ENCODE data around the gene NAPB.

NAPB gene

DNA sequence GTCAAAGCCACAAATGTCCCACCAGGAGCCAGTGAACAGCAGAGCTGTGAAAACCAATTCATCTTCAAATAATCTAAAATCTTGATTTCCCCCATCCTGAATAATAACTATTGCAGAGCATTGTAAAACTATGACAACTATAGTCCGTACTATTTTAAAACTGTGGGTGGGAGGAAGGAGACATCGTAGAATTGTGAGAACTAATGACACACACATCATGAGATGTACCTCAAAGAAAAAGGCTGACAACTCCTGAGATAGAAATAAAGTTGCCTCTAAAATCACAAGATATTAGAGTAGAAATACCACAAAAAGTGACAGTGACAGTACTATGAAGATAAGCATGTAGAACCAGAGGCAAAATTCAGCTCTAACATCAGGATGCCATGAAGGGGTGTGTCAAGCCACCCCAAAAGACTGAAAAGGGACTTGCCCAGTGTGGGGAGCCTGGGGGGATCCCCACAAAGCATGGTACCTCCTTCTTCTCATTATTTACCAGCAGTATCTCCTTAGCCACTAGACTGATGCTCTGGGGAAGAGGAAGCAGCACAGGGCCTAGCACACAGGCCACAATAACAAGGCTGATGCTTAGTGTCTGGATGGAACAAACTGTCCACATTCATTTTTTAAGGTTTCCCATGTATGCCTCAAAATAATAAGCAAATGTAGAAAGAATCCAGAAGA, 13.4 kb downstream of the NAPB start:
- DNase-seq (ENCODE audit: insufficient read length, low spot score), result no peak
- FAIRE-seq, result no peak

DNA sequence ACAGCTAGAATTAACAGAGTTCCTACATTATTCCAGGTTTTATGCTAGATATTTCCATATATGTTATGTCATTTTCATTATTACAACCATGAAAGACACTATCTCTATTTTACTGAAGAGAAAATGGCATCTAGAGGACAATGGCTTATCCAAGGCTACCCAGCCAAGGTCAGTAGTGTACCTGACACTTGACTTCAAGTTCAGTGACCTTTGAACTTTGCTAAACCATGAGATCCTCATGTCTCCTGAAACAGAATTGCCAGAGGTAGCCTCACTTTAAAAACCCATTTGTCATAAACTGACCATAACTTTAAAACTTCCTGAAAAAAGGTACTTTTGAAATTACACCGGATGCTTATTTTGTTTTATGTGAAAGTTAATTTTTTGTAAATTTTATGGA, 14.4 kb downstream of the NAPB start:
- FAIRE-seq, result no peak
- no peak for DNase-seq (ENCODE audit: insufficient read length, low spot score)
- TF ChIP-seq, protein P1, sequence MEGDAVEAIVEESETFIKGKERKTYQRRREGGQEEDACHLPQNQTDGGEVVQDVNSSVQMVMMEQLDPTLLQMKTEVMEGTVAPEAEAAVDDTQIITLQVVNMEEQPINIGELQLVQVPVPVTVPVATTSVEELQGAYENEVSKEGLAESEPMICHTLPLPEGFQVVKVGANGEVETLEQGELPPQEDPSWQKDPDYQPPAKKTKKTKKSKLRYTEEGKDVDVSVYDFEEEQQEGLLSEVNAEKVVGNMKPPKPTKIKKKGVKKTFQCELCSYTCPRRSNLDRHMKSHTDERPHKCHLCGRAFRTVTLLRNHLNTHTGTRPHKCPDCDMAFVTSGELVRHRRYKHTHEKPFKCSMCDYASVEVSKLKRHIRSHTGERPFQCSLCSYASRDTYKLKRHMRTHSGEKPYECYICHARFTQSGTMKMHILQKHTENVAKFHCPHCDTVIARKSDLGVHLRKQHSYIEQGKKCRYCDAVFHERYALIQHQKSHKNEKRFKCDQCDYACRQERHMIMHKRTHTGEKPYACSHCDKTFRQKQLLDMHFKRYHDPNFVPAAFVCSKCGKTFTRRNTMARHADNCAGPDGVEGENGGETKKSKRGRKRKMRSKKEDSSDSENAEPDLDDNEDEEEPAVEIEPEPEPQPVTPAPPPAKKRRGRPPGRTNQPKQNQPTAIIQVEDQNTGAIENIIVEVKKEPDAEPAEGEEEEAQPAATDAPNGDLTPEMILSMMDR (IDR thresholded peaks at IDR 0.05; ENCODE audit: insufficient read depth, missing control alignments), result no peak

More for the DNA sequence above, 13.4 kb downstream of the NAPB start:
- TF ChIP-seq, protein P1 (IDR thresholded peaks at IDR 0.05; ENCODE audit: insufficient read depth, missing control alignments), result no peak

DNA sequence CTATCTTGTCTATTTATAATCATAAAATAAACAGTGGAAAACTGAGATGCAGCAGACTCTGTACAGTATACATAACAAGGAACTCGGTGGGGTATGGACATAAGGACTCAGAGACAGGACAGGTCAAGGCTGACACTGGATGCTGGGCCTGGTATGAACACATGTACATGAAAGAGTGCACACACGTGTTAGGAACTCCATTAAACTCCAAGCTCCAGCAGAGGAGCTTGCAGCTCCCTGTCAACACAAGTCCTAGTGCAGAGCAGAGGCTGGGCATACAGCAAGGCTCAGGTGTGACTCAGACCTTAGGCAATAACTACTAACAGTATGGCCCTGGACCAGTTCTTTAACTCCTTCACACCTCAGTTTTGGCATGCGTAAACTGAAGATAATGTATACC, 17.1 kb downstream of the NAPB start:
- DNase-seq (ENCODE audit: insufficient read length, low spot score) (no peak), FAIRE-seq (no peak)
- TF ChIP-seq, protein P1 (IDR thresholded peaks at IDR 0.05; ENCODE audit: insufficient read depth, missing control alignments), result no peak

DNA sequence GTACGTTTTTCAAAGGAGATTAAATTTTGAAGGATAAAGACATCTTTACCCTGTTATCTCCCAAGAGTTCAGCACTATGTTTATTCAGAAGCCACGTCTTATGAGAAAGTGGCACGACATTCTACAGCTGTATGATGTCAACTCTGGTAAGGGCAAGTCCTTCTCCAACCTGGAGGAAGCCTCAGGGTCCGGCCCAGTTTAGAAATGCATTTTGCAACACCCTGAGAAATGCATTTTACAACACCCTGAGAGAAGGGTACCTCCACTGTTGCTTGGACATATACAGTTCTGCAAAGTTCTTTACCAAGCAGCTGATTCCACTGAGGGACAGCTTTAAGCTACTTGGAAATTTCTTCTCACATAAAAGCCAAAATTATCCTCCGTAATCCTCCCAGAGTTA, 17.5 kb downstream of the NAPB start:
- DNase-seq (ENCODE audit: insufficient read length, low spot score) (no peak), FAIRE-seq (no peak)
- TF ChIP-seq, protein P1 (IDR thresholded peaks at IDR 0.05; ENCODE audit: insufficient read depth, missing control alignments), result no peak

DNA sequence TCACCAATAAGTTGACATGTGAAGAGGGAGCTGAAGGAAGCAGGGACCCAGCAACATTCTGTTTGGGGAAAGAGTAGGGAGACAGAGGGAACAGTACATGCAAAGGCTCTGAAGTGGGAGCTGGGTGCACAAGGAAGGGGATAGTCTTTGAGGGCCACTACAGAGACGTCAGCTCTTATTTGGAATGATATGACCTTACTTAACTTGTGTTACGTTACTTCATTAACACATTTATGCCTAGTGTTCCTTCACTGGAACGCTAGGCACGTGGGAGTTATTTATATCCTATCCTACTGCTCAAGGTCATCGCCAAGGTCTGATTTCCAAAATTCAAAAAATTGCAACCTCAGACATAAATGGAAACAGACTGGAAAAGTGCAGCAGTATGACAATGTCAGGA, 20.2 kb downstream of the NAPB start:
- TF ChIP-seq, protein P1 (IDR thresholded peaks at IDR 0.05; ENCODE audit: insufficient read depth, missing control alignments), result no peak
- no peak for DNase-seq (ENCODE audit: insufficient read length, low spot score)
- no peak for FAIRE-seq

DNA sequence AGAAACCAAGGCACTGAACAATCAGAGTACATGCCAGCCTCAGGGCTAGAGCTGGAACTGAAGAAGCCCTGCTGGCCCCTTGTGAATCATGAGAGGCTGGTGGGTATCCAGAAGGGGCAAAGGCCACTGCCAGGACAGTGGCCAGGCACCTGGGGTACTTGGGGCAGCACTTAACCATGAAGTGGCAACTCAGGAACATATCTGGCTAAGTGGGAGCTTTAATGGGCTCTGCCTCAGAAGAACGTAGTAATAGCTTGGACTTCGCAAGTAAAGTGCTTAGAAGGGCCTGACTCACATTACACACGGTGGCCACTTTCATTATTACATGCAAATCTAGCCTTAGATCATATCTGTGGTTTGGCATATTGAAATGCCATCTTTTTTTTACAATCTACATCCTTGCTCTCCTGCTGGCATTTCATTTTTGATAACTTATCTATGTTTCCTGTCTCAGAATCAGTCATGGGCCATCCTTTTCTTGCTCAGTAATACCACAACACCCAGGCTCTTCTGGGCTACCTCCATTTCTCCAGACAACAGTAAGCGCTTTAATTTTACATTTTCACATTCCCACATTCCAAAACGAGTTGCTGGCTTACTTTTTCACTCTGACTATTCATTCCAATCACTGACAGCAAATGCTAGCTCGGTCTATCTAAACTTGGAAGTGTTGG, 21.6 kb downstream of the NAPB start:
- no peak for FAIRE-seq
- TF ChIP-seq, protein P1 (IDR thresholded peaks at IDR 0.05; ENCODE audit: insufficient read depth, missing control alignments), result no peak
- no peak for DNase-seq (ENCODE audit: insufficient read length, low spot score)

DNA sequence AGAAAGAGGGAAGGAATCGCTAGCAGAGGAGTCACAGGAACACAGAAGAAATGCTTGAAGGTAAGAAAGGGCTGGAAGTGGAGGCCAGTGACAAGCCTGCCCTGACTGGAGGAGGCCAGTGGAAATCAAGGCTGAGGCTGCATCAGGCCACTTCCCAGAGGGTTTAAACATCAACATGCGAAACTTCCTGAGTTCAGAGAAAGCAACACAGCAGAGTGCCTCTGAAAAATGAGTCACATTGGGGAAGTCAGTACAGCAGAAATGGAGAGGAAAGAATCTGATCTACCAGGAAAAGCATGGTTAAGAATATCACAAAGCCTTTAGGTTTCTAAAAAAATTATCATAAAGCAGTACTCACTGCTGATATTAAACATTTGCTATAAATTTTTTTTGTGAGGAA, 23.3 kb downstream of the NAPB start:
- no peak for FAIRE-seq
- TF ChIP-seq, protein P1 (IDR thresholded peaks at IDR 0.05; ENCODE audit: insufficient read depth, missing control alignments), result no peak
- DNase-seq (ENCODE audit: insufficient read length, low spot score), result no peak

All from D721Med (cell line).